ENCODE data around the gene NCOA1. TPM values are rescaled to one million over a fixed set of nuclear protein-coding genes. Genes with fewer than 3 reads are reported as not detected.

NCOA1 gene
- total and polyA plus RNA-seq, 4 donors: 6.5 to 26.6 (median 16.3) TPM

- DNase-seq (ENCODE audit: low spot score): no peak
- no peak for TF ChIP-seq GABPA (IDR thresholded peaks at IDR 0.05 in 1 of 2, conservative IDR thresholded peaks at IDR 0.05 in 1 of 2)
- TF ChIP-seq HNF4A (conservative IDR thresholded peaks at IDR 0.05): no peak
- TF ChIP-seq HNF4G (IDR thresholded peaks at IDR 0.05): no peak
- TF ChIP-seq, protein P1, sequence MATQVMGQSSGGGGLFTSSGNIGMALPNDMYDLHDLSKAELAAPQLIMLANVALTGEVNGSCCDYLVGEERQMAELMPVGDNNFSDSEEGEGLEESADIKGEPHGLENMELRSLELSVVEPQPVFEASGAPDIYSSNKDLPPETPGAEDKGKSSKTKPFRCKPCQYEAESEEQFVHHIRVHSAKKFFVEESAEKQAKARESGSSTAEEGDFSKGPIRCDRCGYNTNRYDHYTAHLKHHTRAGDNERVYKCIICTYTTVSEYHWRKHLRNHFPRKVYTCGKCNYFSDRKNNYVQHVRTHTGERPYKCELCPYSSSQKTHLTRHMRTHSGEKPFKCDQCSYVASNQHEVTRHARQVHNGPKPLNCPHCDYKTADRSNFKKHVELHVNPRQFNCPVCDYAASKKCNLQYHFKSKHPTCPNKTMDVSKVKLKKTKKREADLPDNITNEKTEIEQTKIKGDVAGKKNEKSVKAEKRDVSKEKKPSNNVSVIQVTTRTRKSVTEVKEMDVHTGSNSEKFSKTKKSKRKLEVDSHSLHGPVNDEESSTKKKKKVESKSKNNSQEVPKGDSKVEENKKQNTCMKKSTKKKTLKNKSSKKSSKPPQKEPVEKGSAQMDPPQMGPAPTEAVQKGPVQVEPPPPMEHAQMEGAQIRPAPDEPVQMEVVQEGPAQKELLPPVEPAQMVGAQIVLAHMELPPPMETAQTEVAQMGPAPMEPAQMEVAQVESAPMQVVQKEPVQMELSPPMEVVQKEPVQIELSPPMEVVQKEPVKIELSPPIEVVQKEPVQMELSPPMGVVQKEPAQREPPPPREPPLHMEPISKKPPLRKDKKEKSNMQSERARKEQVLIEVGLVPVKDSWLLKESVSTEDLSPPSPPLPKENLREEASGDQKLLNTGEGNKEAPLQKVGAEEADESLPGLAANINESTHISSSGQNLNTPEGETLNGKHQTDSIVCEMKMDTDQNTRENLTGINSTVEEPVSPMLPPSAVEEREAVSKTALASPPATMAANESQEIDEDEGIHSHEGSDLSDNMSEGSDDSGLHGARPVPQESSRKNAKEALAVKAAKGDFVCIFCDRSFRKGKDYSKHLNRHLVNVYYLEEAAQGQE (IDR thresholded peaks at IDR 0.05): no peak
- no peak overlapping the region for H3K4me3 ChIP-seq (ENCODE audit: low read depth in 1 of 3, low read length in 3 of 3)
- no peak overlapping the region for H3K27ac ChIP-seq (ENCODE audit: low read depth in 1 of 2, low read length in 2 of 2)
- peaks cover 2 to 14% (median 12%) of the 10 kb centered on the region in 4 donors for H3K36me3 ChIP-seq (ENCODE audit: control insufficient read depth in 4 of 4, insufficient read depth in 3 of 4, low read depth in 1 of 4, low read length in 3 of 4)
- 92% methylated on average over 5 of the region's 5 CpGs for WGBS
- no peaks in the 10 kb centered on the region for H3K9me3 ChIP-seq (ENCODE audit: control insufficient read depth in 4 of 4, low read length in 3 of 4)
- peaks cover 0 to 3% (median 0%) of the 10 kb centered on the region in 4 donors for H3K4me1 ChIP-seq (ENCODE audit: control insufficient read depth in 4 of 4, insufficient read depth in 4 of 4, low read length in 3 of 4)
- H3K9ac ChIP-seq (ENCODE audit: low read depth in 1 of 2, low read length in 2 of 2): no peak overlapping the region
- no peaks in the 10 kb centered on the region for H3K27me3 ChIP-seq (ENCODE audit: control insufficient read depth in 4 of 4, insufficient read depth in 4 of 4, low read length in 3 of 4)
These were observed 280.0 kb downstream of the NCOA1 start for GRCh38 chr2:24771061-24771460.

GRCh38 chr2:24771764-24772586 is 280.9 kb downstream of the NCOA1 start:
- Histone ChIP-seq H3K4me1 (ENCODE audit: control insufficient read depth in 4 of 4, insufficient read depth in 4 of 4, low read length in 3 of 4) (peaks cover 0 to 3% (median 0%) of the 10 kb centered on the region in 4 donors), H3K9me3 (ENCODE audit: control insufficient read depth in 4 of 4, low read length in 3 of 4) (no peaks in the 10 kb centered on the region), H3K27me3 (ENCODE audit: control insufficient read depth in 4 of 4, insufficient read depth in 4 of 4, low read length in 3 of 4) (no peaks in the 10 kb centered on the region), H3K9ac (ENCODE audit: low read depth in 1 of 2, low read length in 2 of 2) (no peak overlapping the region), H3K4me3 (ENCODE audit: low read depth in 1 of 3, low read length in 3 of 3) (no peak overlapping the region), H3K27ac (ENCODE audit: low read depth in 1 of 2, low read length in 2 of 2) (no peak overlapping the region), H3K36me3 (ENCODE audit: control insufficient read depth in 4 of 4, insufficient read depth in 3 of 4, low read depth in 1 of 4, low read length in 3 of 4) (peaks cover 2 to 14% (median 8%) of the 10 kb centered on the region in 4 donors)
- TF ChIP-seq EGR1 (IDR thresholded peaks at IDR 0.05; ENCODE audit: low read depth in 2 of 2): no peak
- TF ChIP-seq, protein P1 (IDR thresholded peaks at IDR 0.05): no peak
- TF ChIP-seq GABPA (IDR thresholded peaks at IDR 0.05 in 1 of 2, conservative IDR thresholded peaks at IDR 0.05 in 1 of 2): no peak
- TF ChIP-seq, protein P2, sequence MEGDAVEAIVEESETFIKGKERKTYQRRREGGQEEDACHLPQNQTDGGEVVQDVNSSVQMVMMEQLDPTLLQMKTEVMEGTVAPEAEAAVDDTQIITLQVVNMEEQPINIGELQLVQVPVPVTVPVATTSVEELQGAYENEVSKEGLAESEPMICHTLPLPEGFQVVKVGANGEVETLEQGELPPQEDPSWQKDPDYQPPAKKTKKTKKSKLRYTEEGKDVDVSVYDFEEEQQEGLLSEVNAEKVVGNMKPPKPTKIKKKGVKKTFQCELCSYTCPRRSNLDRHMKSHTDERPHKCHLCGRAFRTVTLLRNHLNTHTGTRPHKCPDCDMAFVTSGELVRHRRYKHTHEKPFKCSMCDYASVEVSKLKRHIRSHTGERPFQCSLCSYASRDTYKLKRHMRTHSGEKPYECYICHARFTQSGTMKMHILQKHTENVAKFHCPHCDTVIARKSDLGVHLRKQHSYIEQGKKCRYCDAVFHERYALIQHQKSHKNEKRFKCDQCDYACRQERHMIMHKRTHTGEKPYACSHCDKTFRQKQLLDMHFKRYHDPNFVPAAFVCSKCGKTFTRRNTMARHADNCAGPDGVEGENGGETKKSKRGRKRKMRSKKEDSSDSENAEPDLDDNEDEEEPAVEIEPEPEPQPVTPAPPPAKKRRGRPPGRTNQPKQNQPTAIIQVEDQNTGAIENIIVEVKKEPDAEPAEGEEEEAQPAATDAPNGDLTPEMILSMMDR (IDR thresholded peaks at IDR 0.05; ENCODE audit: low read depth, low read length, missing input control): no peak
- no peak for TF ChIP-seq NR2F2 (IDR thresholded peaks at IDR 0.05)
- TF ChIP-seq RAD21 (IDR thresholded peaks at IDR 0.05): no peak
- no peak for TF ChIP-seq HNF4G (IDR thresholded peaks at IDR 0.05)
- TF ChIP-seq TAF1 (conservative IDR thresholded peaks at IDR 0.05): no peak
- TF ChIP-seq, protein P3, sequence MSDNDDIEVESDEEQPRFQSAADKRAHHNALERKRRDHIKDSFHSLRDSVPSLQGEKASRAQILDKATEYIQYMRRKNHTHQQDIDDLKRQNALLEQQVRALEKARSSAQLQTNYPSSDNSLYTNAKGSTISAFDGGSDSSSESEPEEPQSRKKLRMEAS (IDR thresholded peaks at IDR 0.05): no peak
- TF ChIP-seq HNF4A (conservative IDR thresholded peaks at IDR 0.05): no peak
- TF ChIP-seq SP1 (IDR thresholded peaks at IDR 0.05): no peak
- TF ChIP-seq, protein P4, sequence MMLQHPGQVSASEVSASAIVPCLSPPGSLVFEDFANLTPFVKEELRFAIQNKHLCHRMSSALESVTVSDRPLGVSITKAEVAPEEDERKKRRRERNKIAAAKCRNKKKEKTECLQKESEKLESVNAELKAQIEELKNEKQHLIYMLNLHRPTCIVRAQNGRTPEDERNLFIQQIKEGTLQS (IDR thresholded peaks at IDR 0.05): no peak
- TF ChIP-seq, protein P5, sequence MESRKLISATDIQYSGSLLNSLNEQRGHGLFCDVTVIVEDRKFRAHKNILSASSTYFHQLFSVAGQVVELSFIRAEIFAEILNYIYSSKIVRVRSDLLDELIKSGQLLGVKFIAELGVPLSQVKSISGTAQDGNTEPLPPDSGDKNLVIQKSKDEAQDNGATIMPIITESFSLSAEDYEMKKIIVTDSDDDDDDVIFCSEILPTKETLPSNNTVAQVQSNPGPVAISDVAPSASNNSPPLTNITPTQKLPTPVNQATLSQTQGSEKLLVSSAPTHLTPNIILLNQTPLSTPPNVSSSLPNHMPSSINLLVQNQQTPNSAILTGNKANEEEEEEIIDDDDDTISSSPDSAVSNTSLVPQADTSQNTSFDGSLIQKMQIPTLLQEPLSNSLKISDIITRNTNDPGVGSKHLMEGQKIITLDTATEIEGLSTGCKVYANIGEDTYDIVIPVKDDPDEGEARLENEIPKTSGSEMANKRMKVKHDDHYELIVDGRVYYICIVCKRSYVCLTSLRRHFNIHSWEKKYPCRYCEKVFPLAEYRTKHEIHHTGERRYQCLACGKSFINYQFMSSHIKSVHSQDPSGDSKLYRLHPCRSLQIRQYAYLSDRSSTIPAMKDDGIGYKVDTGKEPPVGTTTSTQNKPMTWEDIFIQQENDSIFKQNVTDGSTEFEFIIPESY (IDR thresholded peaks at IDR 0.05): no peak
- no peak for TF ChIP-seq RXRA (IDR thresholded peaks at IDR 0.05)
- TF ChIP-seq FOXA2 (IDR thresholded peaks at IDR 0.05): no peak
- TF ChIP-seq FOXA1 (IDR thresholded peaks at IDR 0.05): no peak
- no peak for TF ChIP-seq JUND (IDR thresholded peaks at IDR 0.05)
- TF ChIP-seq YY1 (IDR thresholded peaks at IDR 0.05): no peak
- WGBS: 95% methylated on average over 5 of the region's 5 CpGs
- DNase-seq (ENCODE audit: low spot score): no peak

Measured in liver (tissue), 9 donors.